Inferior parietal cortex (tissue), 1 donor: ENCODE measurements around the gene ACOX3.
"Not testable (repeated sequence)": the region's sequence is repeated elsewhere in the genome, so short reads cannot be mapped to it uniquely, and the experiment has no call there.

Experiments used
- DNase-seq: peaks from one replicate; pipeline ENCODE4 v3.0.0-alpha.2; 2016; ENCODE audit errors: extremely low spot score

Gene ACOX3

DNA sequence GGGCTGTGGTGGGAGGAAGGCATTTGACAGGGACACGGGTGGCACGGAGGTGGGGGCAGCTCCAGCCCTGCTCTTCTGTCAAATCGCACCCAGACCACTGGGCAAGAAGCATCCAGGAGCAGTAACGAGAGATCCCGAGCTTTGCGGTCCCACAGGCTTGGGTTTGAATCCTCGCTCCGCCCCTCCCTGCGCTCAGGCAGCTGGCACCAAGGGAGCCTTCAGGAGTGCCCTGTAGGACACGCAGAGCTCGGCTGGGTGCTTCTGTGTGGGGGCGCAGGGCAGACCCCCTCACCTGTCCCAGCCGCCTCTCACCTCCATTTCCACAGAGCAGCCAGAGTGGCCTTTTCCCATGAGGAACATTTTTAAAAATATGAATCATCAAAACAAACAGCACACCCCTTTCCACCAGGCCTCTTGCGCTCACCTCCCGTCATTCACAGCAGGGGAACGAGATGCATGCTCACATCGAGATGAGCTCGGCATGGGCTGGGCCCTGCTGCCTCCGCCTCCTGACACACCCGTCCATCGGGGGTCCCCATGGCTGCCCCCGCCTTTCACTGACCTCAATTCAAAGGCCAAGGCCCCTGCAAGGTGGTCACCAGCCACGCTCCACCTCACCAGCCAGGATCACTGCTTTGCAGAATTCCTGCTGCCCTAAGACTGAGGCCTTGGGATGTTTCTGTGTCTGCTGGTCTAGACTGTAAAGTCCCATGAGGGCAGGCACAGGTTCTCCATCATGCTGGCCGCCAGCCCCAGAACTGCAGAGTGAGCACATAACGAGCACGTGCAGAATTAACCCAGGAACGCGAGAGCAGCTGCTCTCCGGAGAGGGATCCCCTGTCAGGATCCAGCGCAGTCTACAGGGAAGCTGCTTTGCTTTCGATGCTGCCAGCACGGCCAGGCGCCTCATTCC, 52.7 kb downstream of the ACOX3 start:
- DNase-seq = no peak

- DNase-seq = no peak
These were observed 53.3 kb downstream of the ACOX3 start for GRCh38 chr4:8387194-8387593.

GRCh38 chr4:8386731-8387130, 53.8 kb downstream of the ACOX3 start:
- DNase-seq = no peak

- not testable (repeated sequence) for DNase-seq
These were observed 54.4 kb downstream of the ACOX3 start for GRCh38 chr4:8386131-8386530.

GRCh38 chr4:8385611-8386010, 54.9 kb downstream of the ACOX3 start:
- no peak for DNase-seq

DNA sequence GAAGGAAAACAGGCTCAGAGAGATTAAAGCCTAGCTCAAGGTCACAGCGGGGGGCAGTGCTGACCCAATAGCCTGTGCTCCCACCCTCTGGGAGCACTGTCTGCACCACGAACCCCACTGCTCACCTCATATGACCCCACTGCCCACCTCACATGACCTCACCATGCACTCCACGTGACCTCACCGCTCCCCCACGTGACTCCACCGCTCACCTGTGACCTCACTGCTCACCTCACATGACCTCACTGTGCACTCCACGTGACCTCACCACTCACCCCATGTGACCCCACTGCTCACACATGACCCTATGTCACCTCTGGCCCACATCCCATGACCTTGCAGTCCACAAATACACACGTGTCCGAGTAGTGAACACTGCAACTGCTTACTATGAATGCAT, 55.4 kb downstream of the ACOX3 start:
- DNase-seq = no peak

DNA sequence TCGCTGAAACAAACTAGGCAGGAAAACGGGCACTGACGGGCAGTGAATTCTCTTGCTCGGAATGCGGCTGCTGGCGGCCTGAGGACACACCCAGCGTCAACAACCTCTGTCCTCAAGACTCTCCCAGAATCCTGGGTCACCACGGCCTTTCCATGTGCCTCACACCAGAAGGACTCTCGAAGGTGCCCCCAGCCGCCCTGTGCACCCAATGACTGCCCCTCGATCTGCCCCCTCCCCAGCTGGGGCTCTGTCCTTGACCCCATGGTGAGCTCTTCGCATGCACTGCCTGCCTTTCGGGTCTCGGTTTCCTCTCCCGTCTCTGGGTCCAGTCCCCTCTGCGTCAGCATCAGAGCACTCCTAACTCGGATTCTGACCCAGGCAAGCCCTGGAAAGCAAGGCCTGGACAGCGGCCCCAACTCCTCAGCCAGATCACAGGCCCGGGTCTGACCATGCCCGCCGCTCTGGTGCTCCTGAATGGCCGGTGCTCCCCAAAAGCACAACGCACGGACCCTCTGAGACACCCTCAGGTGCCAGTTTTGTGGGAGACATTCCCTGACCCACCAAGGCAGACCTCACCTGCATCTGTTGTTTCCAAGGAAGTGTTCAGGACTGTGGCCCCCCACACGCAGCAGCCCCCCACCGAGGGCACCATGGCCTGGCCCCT, 56.0 kb downstream of the ACOX3 start:
- DNase-seq = no peak

DNA sequence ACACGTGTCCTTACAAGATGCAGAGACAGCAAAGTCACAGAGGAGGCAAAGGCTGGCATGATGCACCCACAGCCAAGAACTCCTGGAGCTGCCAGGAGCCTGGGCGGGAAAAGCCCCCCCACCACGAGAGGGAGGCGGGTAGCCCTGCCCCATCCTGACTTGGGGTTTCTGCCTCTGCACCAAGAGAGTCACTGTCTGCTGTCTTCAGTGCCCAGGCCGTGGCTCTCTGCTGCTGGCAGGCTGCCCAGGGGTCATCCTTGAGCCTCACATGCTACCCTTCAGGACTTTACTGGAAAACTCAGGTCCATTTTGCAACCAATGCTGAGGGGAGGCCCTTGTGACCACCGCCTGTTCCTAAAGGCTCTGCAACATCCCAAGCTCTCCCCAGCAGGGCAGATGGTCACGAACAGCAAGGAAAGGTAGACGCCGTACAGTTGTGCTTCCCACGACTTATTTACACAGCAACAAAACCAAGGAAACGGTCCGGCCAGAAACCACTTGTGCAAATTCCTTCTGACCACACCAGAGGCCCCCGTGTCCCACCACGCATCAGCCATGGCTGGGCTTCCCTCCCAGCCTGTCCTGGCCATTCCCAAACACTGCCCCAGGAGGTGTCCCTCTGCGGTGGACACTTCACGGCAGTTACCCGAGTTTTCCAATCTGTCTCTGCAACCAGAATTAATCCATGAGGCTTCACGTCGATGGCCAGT, 56.9 kb downstream of the ACOX3 start:
- no peak for DNase-seq

GRCh38 chr4:8383016-8383415, 57.5 kb downstream of the ACOX3 start:
- DNase-seq = no peak

DNA sequence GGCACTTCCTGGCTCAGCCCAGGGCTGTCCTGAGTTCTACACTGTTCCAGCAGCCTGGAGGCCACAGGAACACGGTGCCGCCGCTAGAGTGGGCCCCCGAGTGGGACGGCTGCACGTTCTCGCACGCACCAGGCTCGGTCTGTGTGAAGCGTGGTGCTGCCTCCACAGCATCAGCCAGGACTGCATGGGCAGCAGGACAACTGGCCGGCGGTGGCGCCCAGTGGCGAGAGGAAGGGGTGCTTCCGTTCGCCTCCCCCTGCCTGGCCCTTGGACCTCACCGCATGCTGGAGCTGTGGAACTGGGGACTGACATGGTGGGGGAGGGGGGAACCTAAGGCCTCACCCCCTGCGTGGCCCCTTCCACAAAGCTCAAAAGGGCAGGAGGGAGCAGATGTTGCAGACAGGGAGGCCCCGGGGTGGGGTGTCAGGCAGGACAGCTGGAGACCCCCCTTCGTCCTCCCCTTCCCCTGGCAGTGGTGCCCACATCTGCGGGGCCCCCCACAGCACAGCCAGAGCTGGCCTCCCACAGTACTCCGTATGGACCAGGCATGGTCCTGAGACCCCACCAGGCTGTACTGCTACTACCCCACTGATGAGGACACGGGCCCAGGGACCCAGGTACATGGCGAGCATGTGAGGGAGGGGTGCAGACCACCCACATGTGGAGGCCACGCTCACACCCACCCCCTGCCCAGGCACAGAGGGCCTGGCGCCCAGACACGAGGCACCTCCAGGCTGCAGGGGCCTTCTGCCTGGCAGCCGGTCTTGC, 58.5 kb downstream of the ACOX3 start:
- DNase-seq = no peak

DNA sequence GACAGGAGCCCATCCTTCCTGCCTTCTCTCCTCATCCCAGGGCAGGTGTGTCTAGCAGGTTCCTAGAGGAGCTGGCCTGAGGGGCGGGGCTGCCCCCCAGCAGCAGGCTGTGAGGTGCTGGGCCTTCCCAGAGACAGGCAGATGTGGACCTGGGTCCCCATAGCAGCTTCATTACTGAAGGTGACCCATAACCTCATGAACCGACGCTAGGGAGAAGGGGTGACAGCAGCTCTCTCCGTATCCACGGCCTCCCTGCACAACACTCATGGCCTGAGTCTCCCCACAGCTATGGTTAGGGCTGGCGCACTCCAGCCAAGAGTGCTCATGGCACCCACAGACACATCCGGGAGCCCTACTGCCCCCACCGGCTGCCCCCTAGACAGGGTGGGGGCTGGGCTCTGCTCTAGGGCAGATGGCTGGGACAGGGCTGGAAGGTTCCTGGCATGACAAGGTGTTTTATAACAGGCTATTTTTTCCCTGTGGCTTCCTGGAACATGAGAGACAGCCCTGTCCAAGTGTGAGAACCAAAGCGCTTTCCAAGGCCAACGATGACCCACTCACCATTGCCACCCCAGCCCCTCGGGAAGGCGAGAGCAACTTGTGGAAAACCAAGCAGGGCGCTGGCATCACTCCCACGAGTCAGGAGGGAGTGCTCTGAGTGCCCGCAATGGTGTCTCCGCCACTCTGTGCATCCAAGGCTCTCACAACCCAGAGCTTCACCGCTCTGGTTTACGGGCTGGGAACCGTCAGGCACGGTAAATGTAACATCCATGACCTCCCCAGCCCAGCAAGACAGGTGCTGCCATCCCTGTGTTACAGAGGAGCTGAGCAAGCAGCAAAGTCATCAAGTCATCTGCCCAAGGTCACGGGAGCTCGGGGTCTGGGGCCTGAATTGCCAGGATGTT, 59.8 kb downstream of the ACOX3 start:
- no peak for DNase-seq

GRCh38 chr4:8379771-8380170, 60.8 kb downstream of the ACOX3 start:
- DNase-seq = no peak

DNA sequence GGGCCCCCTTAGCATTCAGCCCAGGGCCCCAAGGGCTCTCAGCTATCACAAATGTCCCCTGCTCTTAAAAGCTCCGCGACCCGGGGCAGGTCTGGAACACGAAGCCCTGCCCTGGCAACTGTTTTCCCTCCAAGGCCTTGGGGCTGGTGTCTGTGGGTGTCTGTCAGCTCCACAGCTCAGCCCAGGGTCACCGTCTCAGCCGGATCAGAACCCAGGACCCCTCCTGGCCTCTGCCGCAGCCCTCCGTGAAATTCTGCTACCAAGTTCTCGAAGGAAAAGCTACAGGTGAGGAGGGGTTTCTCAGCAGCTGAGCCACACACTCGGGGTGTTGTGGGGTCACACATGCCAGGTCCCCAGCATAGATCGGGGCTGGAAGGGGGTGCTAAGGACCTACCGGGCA, 61.2 kb downstream of the ACOX3 start:
- DNase-seq = no peak

GRCh38 chr4:8378776-8379175, 61.7 kb downstream of the ACOX3 start:
- DNase-seq = no peak

DNA sequence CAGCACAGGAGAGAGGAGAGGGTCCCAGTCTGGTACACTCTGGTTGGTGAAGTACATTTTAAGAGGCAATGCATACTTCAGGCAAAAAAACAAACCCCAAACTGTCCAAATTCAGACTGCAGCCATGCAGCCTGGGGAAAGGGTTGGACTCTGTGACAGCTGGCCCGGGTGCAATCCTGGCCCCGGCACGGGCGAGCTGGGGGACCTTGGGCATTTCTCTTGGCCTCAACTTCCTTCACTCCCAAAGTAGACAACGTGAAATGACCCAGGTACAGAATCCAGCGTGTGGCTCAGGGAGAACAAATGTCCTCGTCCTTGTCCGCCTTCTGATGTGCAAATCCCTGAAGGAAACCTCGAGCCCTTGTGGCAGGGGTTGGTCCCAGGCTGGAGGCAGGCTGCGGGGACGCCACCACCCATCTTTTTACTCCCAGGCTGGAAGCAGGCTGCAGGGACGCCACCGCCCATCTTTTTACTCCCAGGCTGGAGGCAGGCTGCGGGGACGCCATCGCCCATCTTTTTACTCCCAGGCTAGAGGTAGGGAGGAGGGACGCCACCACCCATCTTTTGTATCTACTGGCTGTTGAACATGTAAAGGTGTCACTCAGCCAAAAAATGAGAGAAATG, 62.3 kb downstream of the ACOX3 start:
- no peak for DNase-seq

DNA sequence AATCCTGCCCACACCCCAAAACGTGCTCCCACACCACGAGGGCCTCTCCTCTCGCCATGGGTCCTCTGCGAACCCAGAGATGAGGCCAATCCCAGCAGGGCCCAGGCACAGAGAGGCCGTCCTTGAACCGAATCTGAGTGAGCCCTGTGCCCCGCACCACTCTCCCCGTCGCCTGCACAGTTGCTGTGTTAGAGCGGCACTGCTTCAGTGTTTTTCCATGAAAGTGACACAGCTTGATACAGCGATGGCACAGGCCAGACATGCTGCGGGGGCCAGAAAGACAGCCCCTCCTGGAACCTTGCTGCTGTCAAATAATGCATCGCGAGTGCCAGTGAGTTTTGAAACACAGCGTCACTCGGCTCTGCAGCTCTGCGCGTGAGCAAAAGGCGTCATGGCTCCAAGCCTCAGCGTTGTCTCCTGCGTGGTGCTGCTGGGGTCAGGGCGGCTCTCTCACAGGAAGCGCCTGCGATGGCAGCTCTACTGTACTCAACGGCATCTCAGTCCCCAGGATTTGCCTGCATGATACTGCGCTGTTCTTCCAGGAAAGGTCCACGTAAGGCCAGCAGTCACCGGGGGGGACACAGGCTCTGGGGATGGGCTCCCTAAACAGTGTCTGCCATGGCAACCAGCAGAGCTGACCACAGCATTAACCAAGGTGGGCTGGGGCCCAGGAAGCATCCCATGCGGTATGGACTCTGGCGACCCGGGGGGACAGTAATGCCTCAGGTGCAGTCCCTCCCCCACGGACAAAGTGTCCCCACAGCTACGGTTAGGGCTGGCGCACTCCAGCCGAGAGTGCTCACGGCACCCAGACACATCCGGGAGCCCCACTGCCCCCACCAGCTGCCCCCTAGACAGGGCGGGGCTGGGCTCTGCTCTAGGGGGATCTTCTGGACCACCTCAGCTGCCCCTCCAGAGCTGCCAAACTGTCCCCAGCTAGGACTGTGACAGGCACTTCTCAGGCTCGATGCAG, 63.1 kb downstream of the ACOX3 start:
- DNase-seq = no peak

DNA sequence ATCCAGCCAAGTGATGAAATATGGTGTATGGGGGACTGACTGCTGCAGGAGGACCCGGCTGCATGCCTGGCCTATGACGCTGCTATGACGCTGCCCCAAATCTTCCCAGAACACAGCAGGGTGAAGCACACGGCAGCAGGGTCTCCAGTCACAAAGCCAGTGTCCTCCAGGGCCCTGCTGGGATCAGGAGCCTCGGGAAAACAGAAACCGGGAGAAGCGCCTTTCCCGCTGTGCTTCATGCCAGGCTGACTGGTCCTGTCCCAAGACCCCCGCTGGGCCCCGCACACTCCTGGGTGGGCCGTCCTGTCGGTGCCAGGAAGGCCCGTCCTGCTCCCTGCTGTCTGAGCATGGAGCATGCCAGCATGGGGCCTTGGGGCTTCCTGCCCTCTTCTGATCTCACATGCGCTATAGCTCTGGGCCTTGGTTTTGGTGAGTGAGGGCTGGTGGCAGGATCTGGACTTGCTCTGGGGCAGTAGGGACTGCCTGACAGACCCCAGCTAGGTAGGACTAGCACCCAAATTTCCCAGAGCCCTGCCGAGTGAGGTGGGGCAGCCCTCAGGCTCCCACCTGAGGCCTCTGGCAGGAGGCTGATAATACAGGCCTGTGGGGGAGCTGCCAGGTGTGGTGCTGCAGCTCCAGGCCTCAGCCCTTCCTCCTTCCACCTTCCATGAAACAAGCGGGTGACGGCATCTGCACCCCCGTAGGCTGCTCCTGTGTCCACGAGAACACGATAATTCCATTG, 64.0 kb downstream of the ACOX3 start:
- no peak for DNase-seq
